ENCODE measurements around the gene KIF26B. TPM values are rescaled to one million over a fixed set of nuclear protein-coding genes. Genes with fewer than 3 reads are reported as not detected.

The KIF26B gene
- polyA plus RNA-seq, 1 of the 3 experiments (the other 2 are of a cell fraction), result 2.6 TPM

GRCh38 chr1:245582026-245582425 is 427.2 kb downstream of the KIF26B start:
- peak overlapping the region in 1 of 2 experiments; percentile 99; a peak in 2 of 4 replicates for H3K27ac ChIP-seq (ENCODE audit: low read depth in 2 of 2, low read length in 1 of 2)
- TF ChIP-seq SMC3 (IDR thresholded peaks at IDR 0.05; ENCODE audit: low read depth, low read length) (no peak), GABPA (IDR thresholded peaks at IDR 0.05; ENCODE audit: low read depth) (no peak), FOSL2 (IDR thresholded peaks at IDR 0.05; ENCODE audit: borderline replicate concordance, low read depth) (no peak), RCOR1 (IDR thresholded peaks at IDR 0.05; ENCODE audit: low read length) (no peak), TEAD4 (IDR thresholded peaks at IDR 0.05; ENCODE audit: borderline replicate concordance, insufficient read depth) (no peak), EZH2phosphoT487 (IDR thresholded peaks at IDR 0.05; ENCODE audit: borderline replicate concordance, low read depth) (no peak), USF2 (IDR thresholded peaks at IDR 0.05; ENCODE audit: borderline replicate concordance, low read depth, low read length) (no peak)
- TF ChIP-seq, protein P1, sequence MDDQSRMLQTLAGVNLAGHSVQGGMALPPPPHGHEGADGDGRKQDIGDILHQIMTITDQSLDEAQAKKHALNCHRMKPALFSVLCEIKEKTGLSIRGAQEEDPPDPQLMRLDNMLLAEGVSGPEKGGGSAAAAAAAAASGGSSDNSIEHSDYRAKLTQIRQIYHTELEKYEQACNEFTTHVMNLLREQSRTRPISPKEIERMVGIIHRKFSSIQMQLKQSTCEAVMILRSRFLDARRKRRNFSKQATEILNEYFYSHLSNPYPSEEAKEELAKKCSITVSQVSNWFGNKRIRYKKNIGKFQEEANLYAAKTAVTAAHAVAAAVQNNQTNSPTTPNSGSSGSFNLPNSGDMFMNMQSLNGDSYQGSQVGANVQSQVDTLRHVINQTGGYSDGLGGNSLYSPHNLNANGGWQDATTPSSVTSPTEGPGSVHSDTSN (IDR thresholded peaks at IDR 0.05), result no peak
- peaks cover 0 to 68% of the 10 kb centered on the region in 2 experiments; a peak in 3 of 4 replicates for H3K4me1 ChIP-seq (ENCODE audit: control insufficient read depth in 1 of 2, insufficient read depth in 2 of 2, low read depth in 1 of 2, low read length in 1 of 2)
- no peak overlapping the region for H3K9ac ChIP-seq
- 89% methylated on average over 7 of the region's 7 CpGs for WGBS (ENCODE audit: low lambda C conversion rate)
- ChIA-PET CTCF (interaction anchor here (1.6 kb wide), 1 partner anchor 24 kb away, joined by 3 read pairs; no protein-coding TSS in a partner anchor), POLR2A (no interaction called here)
- H3K4me2 ChIP-seq, result no peak overlapping the region
- H2AFZ ChIP-seq (ENCODE audit: low read depth), result no peak overlapping the region
- H3K36me3 ChIP-seq (replicated peaks in 1 of 2; ENCODE audit: control insufficient read depth in 1 of 2, insufficient read depth in 2 of 2, low read length in 1 of 2), result peaks cover 0 to 45% of the 10 kb centered on the region in 2 experiments
- H3K9me3 ChIP-seq, result no peaks in the 10 kb centered on the region
- no peaks in the 10 kb centered on the region for H3K79me2 ChIP-seq (ENCODE audit: insufficient read depth)
- no peaks in the 10 kb centered on the region for H4K20me1 ChIP-seq (ENCODE audit: insufficient read depth)
- DNase-seq, result no peak
- H3K4me3 ChIP-seq (ENCODE audit: low read depth in 2 of 2, low read length in 1 of 2), result no peak overlapping the region
- peaks cover 15% of the 10 kb centered on the region for H3F3A ChIP-seq (replicated peaks; ENCODE audit: insufficient read depth)
- no peaks in the 10 kb centered on the region for H3K9me2 ChIP-seq
- H3K27me3 ChIP-seq (ENCODE audit: insufficient read depth), result no peaks in the 10 kb centered on the region

DNA sequence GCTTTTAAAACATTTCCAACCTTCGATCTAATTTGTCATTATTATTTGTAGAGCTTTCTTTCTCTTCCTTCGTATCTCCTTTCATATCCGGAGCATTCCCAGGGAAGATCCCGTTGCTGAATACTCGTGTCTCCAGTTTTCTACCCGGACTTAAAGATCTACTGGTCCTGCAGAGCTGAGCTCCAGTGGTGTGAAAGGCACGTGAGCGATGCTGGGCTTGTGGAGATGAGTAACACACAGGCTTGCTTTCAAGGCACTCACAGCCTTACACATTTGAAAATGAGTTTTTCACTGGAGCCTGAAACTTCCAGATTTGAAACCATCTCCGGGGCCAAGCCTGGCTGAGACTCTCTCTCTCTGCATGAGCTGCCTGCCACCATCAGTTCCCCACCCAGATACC is 428.3 kb downstream of the KIF26B start:
- H3K4me2 ChIP-seq, result no peak overlapping the region
- DNase-seq, result no peak
- peaks cover 0 to 39% of the 10 kb centered on the region in 2 experiments for H3K36me3 ChIP-seq (replicated peaks in 1 of 2; ENCODE audit: control insufficient read depth in 1 of 2, insufficient read depth in 2 of 2, low read length in 1 of 2)
- no peaks in the 10 kb centered on the region for H3K9me2 ChIP-seq
- POLR2A ChIA-PET, result no interaction called here
- peaks cover 15% of the 10 kb centered on the region for H3F3A ChIP-seq (replicated peaks; ENCODE audit: insufficient read depth)
- TF ChIP-seq POLR2AphosphoS5 (IDR thresholded peaks at IDR 0.05; ENCODE audit: low read depth, low read length), result no peak
- TF ChIP-seq, protein P2, sequence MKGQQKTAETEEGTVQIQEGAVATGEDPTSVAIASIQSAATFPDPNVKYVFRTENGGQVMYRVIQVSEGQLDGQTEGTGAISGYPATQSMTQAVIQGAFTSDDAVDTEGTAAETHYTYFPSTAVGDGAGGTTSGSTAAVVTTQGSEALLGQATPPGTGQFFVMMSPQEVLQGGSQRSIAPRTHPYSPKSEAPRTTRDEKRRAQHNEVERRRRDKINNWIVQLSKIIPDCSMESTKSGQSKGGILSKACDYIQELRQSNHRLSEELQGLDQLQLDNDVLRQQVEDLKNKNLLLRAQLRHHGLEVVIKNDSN (IDR thresholded peaks at IDR 0.05; ENCODE audit: borderline replicate concordance, low read depth), result no peak
- TF ChIP-seq NRF1 (IDR thresholded peaks at IDR 0.05; ENCODE audit: low read depth, low read length), result no peak
- TF ChIP-seq TAF1 (IDR thresholded peaks at IDR 0.05; ENCODE audit: borderline replicate concordance, low read depth, low read length), result no peak
- TF ChIP-seq ELF1 (IDR thresholded peaks at IDR 0.05), result no peak
- no peak for TF ChIP-seq FOXM1 (IDR thresholded peaks at IDR 0.05; ENCODE audit: low read depth)
- no peak for TF ChIP-seq RXRA (IDR thresholded peaks at IDR 0.05; ENCODE audit: borderline replicate concordance, low read depth)
- TF ChIP-seq TCF12 (IDR thresholded peaks at IDR 0.05), result no peak
- H3K79me2 ChIP-seq (ENCODE audit: insufficient read depth), result no peaks in the 10 kb centered on the region
- H2AFZ ChIP-seq (ENCODE audit: low read depth), result no peak overlapping the region
- no peaks in the 10 kb centered on the region for H3K9me3 ChIP-seq
- H3K4me3 ChIP-seq (ENCODE audit: low read depth in 2 of 2, low read length in 1 of 2), result no peak overlapping the region
- peaks cover 0 to 70% of the 10 kb centered on the region in 2 experiments; a peak in 3 of 4 replicates for H3K4me1 ChIP-seq (ENCODE audit: control insufficient read depth in 1 of 2, insufficient read depth in 2 of 2, low read depth in 1 of 2, low read length in 1 of 2)
- WGBS (ENCODE audit: low lambda C conversion rate), result 83% methylated on average over 9 of the region's 9 CpGs
- CTCF ChIA-PET, result interaction anchor here (0.7 to 1.4 kb wide), 2 partner anchors 12 to 31 kb away, joined by 3 to 5 read pairs; no protein-coding TSS in a partner anchor
- H3K9ac ChIP-seq, result no peak overlapping the region
- no peaks in the 10 kb centered on the region for H4K20me1 ChIP-seq (ENCODE audit: insufficient read depth)
- H3K27ac ChIP-seq (ENCODE audit: low read depth in 2 of 2, low read length in 1 of 2), result peak overlapping the region in 1 of 2 experiments; percentile 99; a peak in 2 of 4 replicates
- no peaks in the 10 kb centered on the region for H3K27me3 ChIP-seq (ENCODE audit: insufficient read depth)

Measured in SK-N-SH (cell line).